GM21825 (cell line): ENCODE measurements around the gene TOMM6.

ENCODE experiments used
- ATAC-seq: cut with Tn5 transposase; IDR thresholded peaks from one replicate; pipeline ENCODE4 v1.9.1; 2021; ENCODE audit warnings: mild to moderate bottlenecking, moderate library complexity; ENCODE audit not compliant: unreplicated experiment

Gene TOMM6

GRCh38 chr6:41818271-41819054 is 31.0 kb downstream of the TOMM6 start:
- no peak for ATAC-seq

- no peak for ATAC-seq
Observed at GRCh38 chr6:41821266-41821665, 33.8 kb downstream of the TOMM6 start.

GRCh38 chr6:41822021-41822420 is 34.5 kb downstream of the TOMM6 start:
- ATAC-seq = no peak

- ATAC-seq = no peak
Observed at GRCh38 chr6:41823178-41823577, 35.7 kb downstream of the TOMM6 start.

GRCh38 chr6:41824571-41825569 is 37.4 kb downstream of the TOMM6 start:
- no peak for ATAC-seq

GRCh38 chr6:41826343-41827022 is 39.0 kb downstream of the TOMM6 start:
- no peak for ATAC-seq

GRCh38 chr6:41832263-41832662 is 44.8 kb downstream of the TOMM6 start:
- ATAC-seq = no peak

GRCh38 chr6:41836022-41836659 is 48.6 kb downstream of the TOMM6 start:
- ATAC-seq = no peak

GRCh38 chr6:41836660-41837052 is 49.2 kb downstream of the TOMM6 start:
- ATAC-seq = no peak
